HCT116 (cell line): Measurements from ENCODE around the gene NPR1. TPM values are rescaled to one million over a fixed set of nuclear protein-coding genes. Genes with fewer than 3 reads are reported as not detected.

Source experiments
- ATAC-seq: fragments of 200-7000 bp; cut with Tn5 transposase; 2 replicates; pipeline ENCODE4 v1.9.1; 2020; ENCODE audit warnings: mild to moderate bottlenecking, moderate library complexity
- BruUV-seq: library from RNA; stranded (reverse); fragments of 400-500 nt; replicated peaks from 2 replicates; lab custom pipeline; 2021; lab: Mats Ljungman, UMichigan
- CTCF ChIA-PET: fragments of 300-600 bp; sonication (Branson Sonifier 250); formaldehyde crosslinking; loops from one replicate; lab custom pipeline; 2021; ENCODE audit warnings: antibody characterized with exemption; lab: Charles Lee
- POLR2A ChIA-PET: fragments of 300-600, 350-600 bp; sonication (Branson Sonifier 250); formaldehyde crosslinking; loops from one replicate; lab custom pipeline; 2021; ENCODE audit warnings: antibody characterized with exemption; lab: Charles Lee
- RAD21 ChIA-PET, 2 experiments: fragments of 300-600 bp; sonication (Branson Sonifier 250); formaldehyde crosslinking; loops; one replicate each; lab custom pipeline; 2023; ENCODE audit warnings: low total read pairs in 2 of 2; ENCODE audit not compliant: uncharacterized antibody in 2 of 2, unreplicated experiment in 2 of 2, low non-redundant PET in 1 of 2; lab: Charles Lee
- DNase-seq: peaks from one replicate; pipeline ENCODE4 v3.0.0-alpha.2; 2010; ENCODE audit warnings: low read depth, low spot score
- H2AFZ ChIP-seq: fragments of 200-600 bp; shearing (Covaris generic), sonication (generic); 2 replicates; pipeline ENCODE4 v1.6.1; 2017; ENCODE audit warnings: low read depth, mixed run types, mixed read lengths, antibody characterized with exemption, low read length; ENCODE audit not compliant: poor library complexity, severe bottlenecking
- H3K27ac ChIP-seq: 2 replicates; pipeline ENCODE4 v1.5.1; 2012; ENCODE audit warnings: low read depth, low read length
- H3K27me3 ChIP-seq: fragments of 200-600 bp; sonication (generic); 2 replicates; pipeline ENCODE4 v1.6.1; 2016; ENCODE audit warnings: mixed run types, low read length, mixed read lengths; ENCODE audit not compliant: insufficient read depth
- H3K36me3 ChIP-seq, 2 experiments: fragments of 200-500 bp in 1 of 2; fragments of 200-600 bp in 1 of 2; sonication (Bioruptor generic) in 1 of 2; sonication (generic) in 1 of 2; 2 replicates each; pipeline versions ENCODE4 v1.5.1 to v1.6.1; 2014 to 2016; ENCODE audit warnings: low read length in 2 of 2, inconsistent platforms in 1 of 2, mixed read lengths in 1 of 2, mixed run types in 1 of 2; ENCODE audit not compliant: insufficient read depth in 2 of 2, control insufficient read depth in 1 of 2
- H3K4me1 ChIP-seq, 2 experiments: fragments of 200-600 bp in 1 of 2; sonication (generic) in 1 of 2; 2 replicates each; pipeline versions ENCODE4 v1.5.1 to v1.6.1; 2012 to 2017; ENCODE audit warnings: low read length in 2 of 2, inconsistent platforms in 1 of 2, mild to moderate bottlenecking in 1 of 2, mixed read lengths in 1 of 2, mixed run types in 1 of 2, moderate library complexity in 1 of 2; ENCODE audit not compliant: insufficient read depth in 2 of 2, control insufficient read depth in 1 of 2
- H3K4me2 ChIP-seq: fragments of 200-600 bp; sonication (generic); 2 replicates; pipeline ENCODE4 v1.6.1; 2017; ENCODE audit warnings: mixed run types, low read length, mixed read lengths
- H3K4me3 ChIP-seq, 2 experiments: fragments of 200-600 bp in 1 of 2; sonication (generic) in 1 of 2; replicated peaks in 1 of 2; 2 replicates each; pipeline ENCODE4 v1.5.1; 2011 to 2016; ENCODE audit warnings: low read length in 2 of 2, control low read depth in 1 of 2, low read depth in 1 of 2, mild to moderate bottlenecking in 1 of 2, mixed read lengths in 1 of 2, mixed run types in 1 of 2
- H3K79me2 ChIP-seq: fragments of 200-600 bp; sonication (generic); 2 replicates; pipeline ENCODE4 v1.6.1; 2017; ENCODE audit warnings: mild to moderate bottlenecking, mixed run types, low read length, moderate library complexity, mixed read lengths; ENCODE audit not compliant: insufficient read depth
- H3K9ac ChIP-seq: fragments of 200-600 bp; sonication (generic); 2 replicates; pipeline ENCODE4 v1.6.1; 2016; ENCODE audit warnings: low read length, mixed read lengths
- H3K9me2 ChIP-seq: fragments of 200-600 bp; sonication (generic), shearing (Covaris generic); 2 replicates; pipeline ENCODE4 v1.6.1; 2017; ENCODE audit warnings: mixed run types, mild to moderate bottlenecking, moderate library complexity; ENCODE audit not compliant: insufficient read depth
- H3K9me3 ChIP-seq, 2 experiments: fragments of 200-500 bp in 1 of 2; fragments of 200-600 bp in 1 of 2; sonication (Bioruptor generic) in 1 of 2; sonication (generic) in 1 of 2; 2 replicates each; pipeline ENCODE4 v1.6.1; 2014 to 2017; ENCODE audit warnings: low read length in 2 of 2, mixed read lengths in 2 of 2, inconsistent platforms in 1 of 2, low read depth in 1 of 2, mild to moderate bottlenecking in 1 of 2, mixed run types in 1 of 2, moderate library complexity in 1 of 2; ENCODE audit not compliant: control insufficient read depth in 1 of 2, insufficient read depth in 1 of 2
- H4K20me1 ChIP-seq: fragments of 200-600 bp; sonication (generic), shearing (Covaris generic); 2 replicates; pipeline ENCODE4 v1.6.1; 2017; ENCODE audit warnings: mixed run types, mild to moderate bottlenecking, moderate library complexity; ENCODE audit not compliant: insufficient read depth
- ELF1 ChIP-seq: IDR thresholded peaks from 2 replicates; pipeline ENCODE4 v1.6.1; 2012; ENCODE audit warnings: low read depth, borderline replicate concordance
- JUND ChIP-seq: IDR thresholded peaks from 2 replicates; pipeline ENCODE4 v1.6.1; 2012
- SP1 ChIP-seq: IDR thresholded peaks from 2 replicates; pipeline ENCODE4 v1.6.1; 2012; ENCODE audit warnings: low read depth
- ZFX ChIP-seq: fragments of 450-650 bp; IDR thresholded peaks from 2 replicates; pipeline ENCODE4 v1.6.1; 2017
- intact Hi-C: fragments of 100-400 bp; cut with micrococcal nuclease; formaldehyde crosslinking; loops from 2 replicates; pipeline ENCODE4 v1.10.0; 2022
- total RNA-seq: library from RNA; stranded (reverse); gene quantifications from one replicate; pipeline ENCODE4 v1.2.1, GENCODE V29; 2021; ENCODE audit not compliant: unreplicated experiment
- TF ChIP-seq, protein P1 (sequence below): IDR thresholded peaks from 2 replicates; pipeline ENCODE4 v1.6.1; 2011; ENCODE audit warnings: mild to moderate bottlenecking, low read length, moderate library complexity; ENCODE audit not compliant: insufficient replicate concordance; ENCODE audit errors: extremely low read depth

The NPR1 gene
- total RNA-seq, 1 experiment from 2014 or later = 0.07 TPM

- Histone ChIP-seq H3K79me2 (peaks cover 53% of the 10 kb centered on the region), H3K4me3 (peak overlapping the region; percentile 73 to 97), H3K27ac (peak overlapping the region; percentile 67), H3K27me3 (no peaks in the 10 kb centered on the region), H3K9me2 (no peaks in the 10 kb centered on the region), H4K20me1 (no peaks in the 10 kb centered on the region), H3K9ac (peak overlapping the region; percentile 97), H3K9me3 (no peaks in the 10 kb centered on the region), H3K36me3 (peaks cover 36 to 46% of the 10 kb centered on the region in 2 experiments), H2AFZ (no peak overlapping the region)
- POLR2A ChIA-PET = interaction anchor here (2.2 kb wide), 1 partner anchor 155 kb away, joined by 6 read pairs; no protein-coding TSS in a partner anchor
- CTCF ChIA-PET = no interaction called here
- intact Hi-C loops = loop anchor here (10.0 kb wide), 1 partner anchor 104 kb away; the partner anchor contains the start of gene SLC27A3
- TF ChIP-seq, protein P1, sequence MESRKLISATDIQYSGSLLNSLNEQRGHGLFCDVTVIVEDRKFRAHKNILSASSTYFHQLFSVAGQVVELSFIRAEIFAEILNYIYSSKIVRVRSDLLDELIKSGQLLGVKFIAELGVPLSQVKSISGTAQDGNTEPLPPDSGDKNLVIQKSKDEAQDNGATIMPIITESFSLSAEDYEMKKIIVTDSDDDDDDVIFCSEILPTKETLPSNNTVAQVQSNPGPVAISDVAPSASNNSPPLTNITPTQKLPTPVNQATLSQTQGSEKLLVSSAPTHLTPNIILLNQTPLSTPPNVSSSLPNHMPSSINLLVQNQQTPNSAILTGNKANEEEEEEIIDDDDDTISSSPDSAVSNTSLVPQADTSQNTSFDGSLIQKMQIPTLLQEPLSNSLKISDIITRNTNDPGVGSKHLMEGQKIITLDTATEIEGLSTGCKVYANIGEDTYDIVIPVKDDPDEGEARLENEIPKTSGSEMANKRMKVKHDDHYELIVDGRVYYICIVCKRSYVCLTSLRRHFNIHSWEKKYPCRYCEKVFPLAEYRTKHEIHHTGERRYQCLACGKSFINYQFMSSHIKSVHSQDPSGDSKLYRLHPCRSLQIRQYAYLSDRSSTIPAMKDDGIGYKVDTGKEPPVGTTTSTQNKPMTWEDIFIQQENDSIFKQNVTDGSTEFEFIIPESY = no peak
- TF ChIP-seq ELF1 (no peak), ZFX (peak; percentile 57; the same call in 1 of the 2 replicates), JUND (no peak), SP1 (no peak)
- TF ChIP-seq, all 23 proteins: peak for 1
- Histone ChIP-seq H3K4me2 (peak overlapping the region; percentile 91), H3K4me1 (peaks cover 10 to 24% of the 10 kb centered on the region in 2 experiments)
- RAD21 ChIA-PET = no interaction called here
- TSS peak; percentile 83 for BruUV-seq
- ATAC-seq (peak; percentile 20), DNase-seq (no peak)
Observed at GRCh38 chr1:153670257-153670858, 8.1 kb upstream of the NPR1 start.
